HCT116 (cell line): ENCODE measurements around the gene STARD3NL.

Source experiments
- ATF3 ChIP-seq: IDR thresholded peaks from 2 replicates; pipeline ENCODE4 v1.6.1; 2012
- CTCF ChIP-seq, 3 experiments: fragments of 200-600 bp in 1 of 3; sonication (generic) in 1 of 3; IDR thresholded peaks in 2 of 3; conservative IDR thresholded peaks in 1 of 3; 2 replicates each; pipeline ENCODE4 v1.5.1; 2012 to 2017; ENCODE audit warnings: low read depth in 2 of 3, low read length in 2 of 3, antibody characterized with exemption in 1 of 3, borderline replicate concordance in 1 of 3, control low read depth in 1 of 3, mild to moderate bottlenecking in 1 of 3, mixed read lengths in 1 of 3, mixed run types in 1 of 3, moderate library complexity in 1 of 3; ENCODE audit not compliant: insufficient read depth in 1 of 3
- ELF1 ChIP-seq: IDR thresholded peaks from 2 replicates; pipeline ENCODE4 v1.6.1; 2012; ENCODE audit warnings: low read depth, borderline replicate concordance
- EZH2phosphoT487 ChIP-seq: fragments of 200-600 bp; IDR thresholded peaks from 2 replicates; pipeline ENCODE4 v1.6.1; 2018; ENCODE audit warnings: antibody characterized with exemption, borderline replicate concordance
- POLR2A ChIP-seq: IDR thresholded peaks from 2 replicates; pipeline ENCODE4 v1.7.0; 2011; ENCODE audit warnings: borderline replicate concordance; ENCODE audit not compliant: insufficient read depth, insufficient read length; ENCODE audit errors: extremely low read depth
- POLR2AphosphoS5 ChIP-seq: IDR thresholded peaks from 2 replicates; pipeline ENCODE4 v1.6.1; 2011; ENCODE audit warnings: mild to moderate bottlenecking, low read depth, low read length, moderate library complexity
- RAD21 ChIP-seq: IDR thresholded peaks from 2 replicates; pipeline ENCODE4 v1.6.1; 2012; ENCODE audit warnings: low read depth, mild to moderate bottlenecking
- SIN3A ChIP-seq: IDR thresholded peaks from 2 replicates; pipeline ENCODE4 v1.6.1; 2012; ENCODE audit warnings: low read depth
- ZBTB33 ChIP-seq: IDR thresholded peaks from 2 replicates; pipeline ENCODE4 v1.6.1; 2011; ENCODE audit warnings: mild to moderate bottlenecking, low read length, moderate library complexity; ENCODE audit not compliant: insufficient replicate concordance; ENCODE audit errors: extremely low read depth
- ZNF274 ChIP-seq: fragments of 200-500 bp; sonication (Bioruptor generic); IDR thresholded peaks from 2 replicates; pipeline ENCODE4 v1.6.1; 2014; ENCODE audit warnings: mild to moderate bottlenecking, low read depth, low read length, inconsistent platforms

GRCh38 chr7:38235606-38236005 is 57.6 kb downstream of the STARD3NL start:
- no peak for TF ChIP-seq RAD21
- TF ChIP-seq ELF1 = no peak
- TF ChIP-seq ZNF274 = no peak
- no peak for TF ChIP-seq SIN3A
- no peak for TF ChIP-seq ATF3
- TF ChIP-seq EZH2phosphoT487 = no peak
- no peak for TF ChIP-seq POLR2A
- TF ChIP-seq CTCF (IDR thresholded peaks at IDR 0.05 in 2 of 3, conservative IDR thresholded peaks at IDR 0.05 in 1 of 3; ENCODE audit: borderline replicate concordance in 1 of 3, insufficient read depth in 1 of 3, low read depth in 2 of 3, low read length in 2 of 3) = no peak
- TF ChIP-seq POLR2AphosphoS5 = no peak
- TF ChIP-seq ZBTB33 = no peak
